ENCODE data around the gene DNAJC10. TPM values are rescaled to one million over a fixed set of nuclear protein-coding genes. Genes with fewer than 3 reads are reported as not detected.
A peak's percentile ranks its signal among the peaks of the same experiment; 100 is the strongest.

Gene DNAJC10
- total and polyA plus RNA-seq, 9 of the 15 experiments (the other 6 are each of a cell fraction or from before 2014, with no cell fraction given) = 9.8 to 77.7 (median 57.3) TPM

DNA sequence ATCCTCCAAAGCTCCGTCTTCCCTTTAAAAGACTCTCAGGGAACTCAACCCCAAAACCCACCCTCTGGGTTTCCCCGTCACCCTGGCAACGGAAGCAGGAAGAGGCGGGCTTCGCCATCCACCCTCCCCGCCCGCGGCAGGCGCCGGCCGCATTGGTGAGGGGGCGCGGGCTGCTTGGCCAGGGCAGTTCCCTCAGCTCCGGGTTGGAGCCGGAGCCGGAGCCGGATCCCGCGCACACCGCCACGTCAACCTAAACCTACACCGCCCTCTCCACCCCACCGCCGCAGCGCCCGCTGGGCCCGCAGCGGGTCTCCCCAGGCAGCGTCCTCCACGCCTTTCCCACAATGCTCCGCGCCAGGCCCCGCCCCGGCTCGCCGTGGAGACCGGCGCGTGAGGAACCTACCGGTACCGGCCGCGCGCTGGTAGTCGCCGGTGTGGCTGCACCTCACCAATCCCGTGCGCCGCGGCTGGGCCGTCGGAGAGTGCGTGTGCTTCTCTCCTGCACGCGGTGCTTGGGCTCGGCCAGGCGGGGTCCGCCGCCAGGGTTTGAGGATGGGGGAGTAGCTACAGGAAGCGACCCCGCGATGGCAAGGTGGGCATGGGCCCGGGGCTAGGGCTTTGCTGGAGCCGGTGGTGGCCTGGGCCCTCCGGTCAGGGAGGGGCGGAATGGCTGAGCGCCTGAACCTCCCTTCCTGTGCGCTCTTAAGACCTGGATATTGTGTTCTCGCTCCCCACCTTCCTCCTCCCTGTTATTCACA lies at the start of gene DNAJC10 (continued):
- no peak for TF ChIP-seq MIER1 (IDR thresholded peaks at IDR 0.05; ENCODE audit: low read depth)
- no peak for TF ChIP-seq BCL6 (CRISPR knock-in tag; IDR thresholded peaks at IDR 0.05)
- TF ChIP-seq SRF (CRISPR knock-in tag; IDR thresholded peaks at IDR 0.05) = peak in 1 of 2 experiments; percentile 44; a peak in 2 of 4 replicates
- TF ChIP-seq, protein P1, sequence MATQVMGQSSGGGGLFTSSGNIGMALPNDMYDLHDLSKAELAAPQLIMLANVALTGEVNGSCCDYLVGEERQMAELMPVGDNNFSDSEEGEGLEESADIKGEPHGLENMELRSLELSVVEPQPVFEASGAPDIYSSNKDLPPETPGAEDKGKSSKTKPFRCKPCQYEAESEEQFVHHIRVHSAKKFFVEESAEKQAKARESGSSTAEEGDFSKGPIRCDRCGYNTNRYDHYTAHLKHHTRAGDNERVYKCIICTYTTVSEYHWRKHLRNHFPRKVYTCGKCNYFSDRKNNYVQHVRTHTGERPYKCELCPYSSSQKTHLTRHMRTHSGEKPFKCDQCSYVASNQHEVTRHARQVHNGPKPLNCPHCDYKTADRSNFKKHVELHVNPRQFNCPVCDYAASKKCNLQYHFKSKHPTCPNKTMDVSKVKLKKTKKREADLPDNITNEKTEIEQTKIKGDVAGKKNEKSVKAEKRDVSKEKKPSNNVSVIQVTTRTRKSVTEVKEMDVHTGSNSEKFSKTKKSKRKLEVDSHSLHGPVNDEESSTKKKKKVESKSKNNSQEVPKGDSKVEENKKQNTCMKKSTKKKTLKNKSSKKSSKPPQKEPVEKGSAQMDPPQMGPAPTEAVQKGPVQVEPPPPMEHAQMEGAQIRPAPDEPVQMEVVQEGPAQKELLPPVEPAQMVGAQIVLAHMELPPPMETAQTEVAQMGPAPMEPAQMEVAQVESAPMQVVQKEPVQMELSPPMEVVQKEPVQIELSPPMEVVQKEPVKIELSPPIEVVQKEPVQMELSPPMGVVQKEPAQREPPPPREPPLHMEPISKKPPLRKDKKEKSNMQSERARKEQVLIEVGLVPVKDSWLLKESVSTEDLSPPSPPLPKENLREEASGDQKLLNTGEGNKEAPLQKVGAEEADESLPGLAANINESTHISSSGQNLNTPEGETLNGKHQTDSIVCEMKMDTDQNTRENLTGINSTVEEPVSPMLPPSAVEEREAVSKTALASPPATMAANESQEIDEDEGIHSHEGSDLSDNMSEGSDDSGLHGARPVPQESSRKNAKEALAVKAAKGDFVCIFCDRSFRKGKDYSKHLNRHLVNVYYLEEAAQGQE (IDR thresholded peaks at IDR 0.05; ENCODE audit: borderline replicate concordance) = peak; percentile 83
- TF ChIP-seq, protein P1 (CRISPR knock-in tag; IDR thresholded peaks at IDR 0.05; ENCODE audit: low read depth) = peak; percentile 48; the same call in 1 of the 2 replicates
- TF ChIP-seq EHMT2 (IDR thresholded peaks at IDR 0.05) = 0 out of 2 replicates have a peak, but pooled peaks have one; percentile 9
- TF ChIP-seq PHF20 (IDR thresholded peaks at IDR 0.05; ENCODE audit: partially characterized antibody) = peak; percentile 80
- peak; percentile 67; the same call in 1 of the 2 replicates for TF ChIP-seq MXI1 (IDR thresholded peaks at IDR 0.05; ENCODE audit: low read depth, low read length)
- peak; percentile 99 for TF ChIP-seq PHF8 (IDR thresholded peaks at IDR 0.05; ENCODE audit: borderline replicate concordance, low read length)
- no peak for TF ChIP-seq FUS (optimal IDR thresholded peaks at IDR 0.05; ENCODE audit: low read depth, low read length)
- no peak; the same call in 1 of the 2 replicates for TF ChIP-seq DIDO1 (tag; IDR thresholded peaks at IDR 0.05; ENCODE audit: low read depth)
- TF ChIP-seq POLR2A (conservative IDR thresholded peaks at IDR 0.05) = peak; percentile 95
- TF ChIP-seq HCFC1 (IDR thresholded peaks at IDR 0.05; ENCODE audit: low read depth, low read length) = peak; percentile 66
- TF ChIP-seq, protein P2, sequence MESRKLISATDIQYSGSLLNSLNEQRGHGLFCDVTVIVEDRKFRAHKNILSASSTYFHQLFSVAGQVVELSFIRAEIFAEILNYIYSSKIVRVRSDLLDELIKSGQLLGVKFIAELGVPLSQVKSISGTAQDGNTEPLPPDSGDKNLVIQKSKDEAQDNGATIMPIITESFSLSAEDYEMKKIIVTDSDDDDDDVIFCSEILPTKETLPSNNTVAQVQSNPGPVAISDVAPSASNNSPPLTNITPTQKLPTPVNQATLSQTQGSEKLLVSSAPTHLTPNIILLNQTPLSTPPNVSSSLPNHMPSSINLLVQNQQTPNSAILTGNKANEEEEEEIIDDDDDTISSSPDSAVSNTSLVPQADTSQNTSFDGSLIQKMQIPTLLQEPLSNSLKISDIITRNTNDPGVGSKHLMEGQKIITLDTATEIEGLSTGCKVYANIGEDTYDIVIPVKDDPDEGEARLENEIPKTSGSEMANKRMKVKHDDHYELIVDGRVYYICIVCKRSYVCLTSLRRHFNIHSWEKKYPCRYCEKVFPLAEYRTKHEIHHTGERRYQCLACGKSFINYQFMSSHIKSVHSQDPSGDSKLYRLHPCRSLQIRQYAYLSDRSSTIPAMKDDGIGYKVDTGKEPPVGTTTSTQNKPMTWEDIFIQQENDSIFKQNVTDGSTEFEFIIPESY (CRISPR knock-in tag; IDR thresholded peaks at IDR 0.05) = peak; percentile 72
- TF ChIP-seq HMG20A (CRISPR knock-in tag; conservative IDR thresholded peaks at IDR 0.05) = no peak
- 0 out of 2 replicates have a peak, but pooled peaks have one; percentile 18 for TF ChIP-seq ZNF316 (IDR thresholded peaks at IDR 0.05)
- TF ChIP-seq, protein P3, sequence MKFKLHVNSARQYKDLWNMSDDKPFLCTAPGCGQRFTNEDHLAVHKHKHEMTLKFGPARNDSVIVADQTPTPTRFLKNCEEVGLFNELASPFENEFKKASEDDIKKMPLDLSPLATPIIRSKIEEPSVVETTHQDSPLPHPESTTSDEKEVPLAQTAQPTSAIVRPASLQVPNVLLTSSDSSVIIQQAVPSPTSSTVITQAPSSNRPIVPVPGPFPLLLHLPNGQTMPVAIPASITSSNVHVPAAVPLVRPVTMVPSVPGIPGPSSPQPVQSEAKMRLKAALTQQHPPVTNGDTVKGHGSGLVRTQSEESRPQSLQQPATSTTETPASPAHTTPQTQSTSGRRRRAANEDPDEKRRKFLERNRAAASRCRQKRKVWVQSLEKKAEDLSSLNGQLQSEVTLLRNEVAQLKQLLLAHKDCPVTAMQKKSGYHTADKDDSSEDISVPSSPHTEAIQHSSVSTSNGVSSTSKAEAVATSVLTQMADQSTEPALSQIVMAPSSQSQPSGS (CRISPR knock-in tag; IDR thresholded peaks at IDR 0.05) = 0 out of 2 replicates have a peak, but pooled peaks have one; percentile 22
- TF ChIP-seq HNRNPLL (IDR thresholded peaks at IDR 0.05; ENCODE audit: low read depth, low read length, poor library complexity, severe bottlenecking) = peak; percentile 85
